Measurements from ENCODE around the gene CHP1.
"Not testable (repeated sequence)": the region's sequence is repeated elsewhere in the genome, so short reads cannot be mapped to it uniquely, and the experiment has no call there.

Gene CHP1

DNA sequence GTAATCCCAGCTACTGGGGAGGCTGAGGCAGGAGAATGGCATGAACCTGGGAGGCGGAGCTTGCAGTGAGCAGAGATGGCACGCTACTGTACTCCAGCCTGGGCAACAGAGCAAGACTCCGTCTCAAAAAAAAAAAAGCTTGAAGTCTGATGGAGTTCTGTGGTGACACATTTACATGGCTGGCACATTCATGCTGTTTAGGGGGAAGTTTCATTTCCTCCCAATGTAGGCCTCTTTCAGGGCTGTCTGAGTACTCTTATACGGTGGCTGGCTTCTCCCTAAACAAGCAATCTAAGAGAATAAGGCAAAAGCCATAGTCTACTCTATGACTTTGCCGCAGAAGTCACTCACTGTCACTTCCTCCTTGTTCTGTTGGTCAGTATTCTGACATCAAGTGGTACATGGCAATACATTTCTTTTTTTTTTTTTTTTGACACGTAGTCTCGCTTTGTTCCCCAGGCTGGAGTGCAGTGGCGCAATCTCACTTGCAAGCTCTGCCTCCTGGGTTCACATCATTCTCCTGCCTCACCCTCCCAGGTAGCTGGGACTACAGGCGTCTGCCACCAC lies 60.1 kb downstream of the CHP1 start:
- DNase-seq (ENCODE audit: low spot score) (no peak), FAIRE-seq (no peak)

DNA sequence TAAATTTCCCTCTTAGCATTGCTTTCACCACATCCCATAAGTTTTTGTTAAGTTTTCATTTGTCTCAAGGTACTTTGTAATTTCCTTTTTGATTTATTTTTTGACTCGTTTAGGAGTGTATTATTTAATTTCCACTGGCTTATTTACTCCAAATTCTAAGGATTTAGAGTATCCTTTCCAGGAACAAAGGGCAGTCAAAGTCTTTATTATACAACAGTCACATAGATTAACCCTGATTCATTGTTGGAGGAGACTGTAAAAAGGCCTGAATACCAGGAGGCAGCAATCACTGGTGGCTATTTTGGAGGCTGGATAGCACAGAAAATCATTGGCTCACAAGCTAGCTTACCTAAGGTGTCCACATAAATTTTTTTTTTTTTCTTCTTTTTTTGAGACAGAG lies 61.5 kb downstream of the CHP1 start:
- DNase-seq (ENCODE audit: low spot score): no peak
- FAIRE-seq: no peak

DNA sequence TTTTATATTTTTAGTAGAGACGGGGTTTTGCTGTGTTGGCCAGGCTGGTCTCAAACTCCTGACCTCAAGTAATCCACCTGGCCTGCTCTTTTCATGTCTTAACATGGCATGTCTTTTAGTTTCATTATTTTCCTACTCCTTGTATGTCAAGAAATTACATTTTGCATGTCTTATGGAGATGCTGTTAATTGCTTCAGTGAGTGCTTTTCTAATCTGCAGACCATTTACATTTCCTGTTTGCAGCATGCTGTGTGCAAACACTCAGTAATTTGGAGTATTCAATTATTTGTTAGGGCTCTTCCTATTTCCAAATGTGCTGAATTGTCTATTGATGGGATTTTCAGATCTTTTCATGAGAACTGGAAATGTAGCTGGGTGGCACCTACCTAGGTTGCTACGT lies 70.1 kb downstream of the CHP1 start:
- not testable (repeated sequence) for FAIRE-seq; DNase-seq (ENCODE audit: low spot score)

DNA sequence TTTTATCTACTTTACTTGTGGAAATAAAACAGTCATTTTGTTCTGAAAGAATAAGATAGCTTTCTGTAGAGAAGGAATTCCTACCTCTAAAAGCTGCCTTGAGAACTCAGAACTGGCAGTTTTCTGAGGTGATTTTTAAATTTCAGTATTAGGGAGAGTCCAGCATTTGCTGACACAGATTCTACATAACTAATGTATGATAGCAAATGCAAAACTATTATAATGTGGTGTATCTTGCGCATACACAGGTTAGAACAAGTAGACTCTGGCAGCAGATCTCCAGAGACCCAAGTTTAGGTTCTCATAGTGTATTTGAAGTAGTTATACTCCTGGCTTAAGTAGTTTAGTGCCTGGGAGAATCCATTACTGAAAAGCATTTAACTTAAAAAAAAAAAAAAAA lies 70.5 kb downstream of the CHP1 start:
- no peak for DNase-seq (ENCODE audit: low spot score)

DNA sequence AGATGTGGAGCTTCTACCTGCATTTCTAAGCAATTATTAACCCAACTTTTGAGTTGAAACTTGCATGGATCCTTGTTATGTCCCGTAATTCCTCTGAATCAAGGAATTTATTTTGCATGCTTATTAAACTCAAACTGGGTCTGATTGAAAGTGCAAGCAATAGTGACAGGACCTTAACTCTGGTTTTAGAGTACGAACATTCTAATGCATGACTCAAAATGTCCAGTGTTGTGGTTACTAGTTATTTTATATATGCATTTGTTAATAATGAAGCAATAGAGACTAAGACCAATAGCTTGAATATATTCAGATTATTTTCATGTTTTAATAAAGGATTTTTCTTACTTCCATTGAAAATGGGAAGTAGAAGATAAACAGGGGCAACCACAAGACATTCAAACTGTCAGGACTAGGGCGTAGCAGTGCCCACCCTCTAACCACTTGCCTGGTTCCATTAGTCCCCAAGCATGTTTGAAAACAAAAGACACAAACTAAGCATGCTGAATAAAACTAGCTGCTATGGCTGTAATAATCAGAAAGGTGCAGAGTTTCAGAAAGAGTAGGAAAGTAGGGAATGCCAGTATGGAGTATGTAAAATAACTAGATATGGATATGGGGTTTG lies 73.2 kb downstream of the CHP1 start:
- no peak for DNase-seq (ENCODE audit: low spot score)
- FAIRE-seq: no peak

More for the DNA sequence above, 70.5 kb downstream of the CHP1 start:
- FAIRE-seq: no peak

DNA sequence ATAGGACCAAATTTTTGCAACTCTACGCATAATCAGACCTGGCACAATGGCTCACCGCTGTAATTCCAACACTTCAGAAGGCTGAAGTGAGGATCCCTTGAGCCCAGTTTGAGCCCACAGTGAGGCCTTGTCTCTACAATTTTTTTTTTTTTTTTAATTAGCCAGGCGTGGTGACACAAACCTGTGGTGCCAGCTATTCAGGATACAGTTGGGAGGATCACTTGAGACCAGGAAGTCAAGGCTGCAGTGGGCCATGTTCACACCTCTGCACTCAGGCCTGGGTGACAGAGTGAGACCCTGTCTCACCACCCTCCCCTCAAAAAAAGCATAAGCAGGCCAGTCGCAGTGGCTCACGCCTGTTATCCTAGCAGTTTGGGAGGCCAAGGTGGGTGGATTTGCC lies 76.6 kb downstream of the CHP1 start:
- DNase-seq (ENCODE audit: low spot score): no peak
- no peak for FAIRE-seq

DNA sequence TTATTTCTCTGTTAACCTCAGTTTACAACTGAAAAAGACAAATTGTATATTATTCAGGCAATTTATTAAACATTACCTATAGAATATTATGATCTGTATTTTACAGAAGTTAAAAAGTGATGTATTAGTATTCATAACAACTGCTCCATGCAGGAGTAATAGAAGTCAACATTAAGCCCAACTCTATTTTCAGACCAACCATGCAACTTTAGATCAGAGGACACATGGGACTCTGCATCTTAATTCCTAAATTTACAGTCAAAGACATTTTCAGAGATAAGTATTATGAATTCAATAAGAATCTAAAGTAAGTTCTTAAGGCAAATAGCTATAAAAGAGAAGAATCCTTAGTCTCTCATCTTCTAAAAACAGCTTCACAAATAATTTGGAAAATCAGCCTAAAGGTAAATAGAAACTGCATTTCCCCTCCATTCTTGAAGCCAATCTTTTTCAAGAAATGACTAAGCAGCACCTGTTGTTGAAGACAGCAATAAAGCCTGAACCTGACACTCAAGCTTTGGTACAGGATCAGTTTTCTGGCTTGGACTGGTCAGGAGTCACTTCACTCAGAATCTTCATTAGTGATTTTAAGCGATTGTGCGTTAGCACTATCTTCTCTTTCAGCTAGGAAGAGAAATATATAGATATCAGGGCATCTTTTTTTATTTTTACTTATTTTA lies 78.3 kb downstream of the CHP1 start:
- FAIRE-seq: no peak

DNA sequence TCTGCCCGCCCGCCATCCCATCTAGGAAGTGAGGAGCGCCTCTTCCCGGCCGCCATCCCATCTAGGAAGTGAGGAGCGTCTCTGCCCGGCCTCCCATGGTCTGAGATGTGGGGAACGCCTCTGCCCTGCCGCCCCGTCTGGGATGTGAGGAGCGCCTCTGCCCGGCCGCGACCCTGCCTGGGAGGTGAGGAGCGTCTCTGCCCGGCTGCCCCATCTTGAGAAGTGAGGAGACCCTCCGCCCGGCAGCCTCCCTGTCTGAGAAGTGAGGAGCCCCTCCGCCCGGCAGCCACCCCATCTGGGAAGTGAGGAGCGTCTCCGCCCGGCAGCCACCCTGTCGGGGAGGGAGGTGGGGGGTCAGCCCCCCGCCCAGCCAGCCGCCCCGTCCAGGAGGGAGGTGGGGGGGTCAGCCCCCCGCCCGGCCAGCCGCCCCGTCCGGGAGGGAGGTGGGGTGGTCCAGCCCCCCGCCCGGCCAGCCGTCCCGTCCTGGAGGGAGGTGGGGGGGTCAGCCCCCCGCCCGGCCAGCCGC lies 89.8 kb downstream of the CHP1 start:
- FAIRE-seq; DNase-seq (ENCODE audit: low spot score): not testable (repeated sequence)

More for the DNA sequence above, 78.3 kb downstream of the CHP1 start:
- no peak for DNase-seq (ENCODE audit: low spot score)

DNA sequence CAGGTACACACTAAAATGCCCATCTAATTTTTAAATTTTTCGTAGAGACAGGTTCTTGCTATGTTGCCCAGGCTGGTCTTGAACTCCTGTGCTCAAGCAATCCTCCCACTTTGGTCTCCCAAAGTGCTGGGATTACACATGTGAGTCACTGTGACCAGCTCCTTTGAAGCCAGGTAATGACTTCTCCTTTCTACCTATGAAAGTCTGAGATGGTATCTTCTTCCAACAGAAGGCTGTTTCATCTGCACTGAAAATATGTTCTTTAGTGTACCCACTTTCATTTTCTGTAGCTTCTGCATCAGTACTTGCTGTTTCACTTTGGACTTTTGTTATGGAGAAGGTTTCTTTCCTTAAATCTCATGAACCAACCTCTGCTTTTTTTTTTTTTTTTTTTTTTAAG lies 92.5 kb downstream of the CHP1 start:
- no peak for FAIRE-seq

DNA sequence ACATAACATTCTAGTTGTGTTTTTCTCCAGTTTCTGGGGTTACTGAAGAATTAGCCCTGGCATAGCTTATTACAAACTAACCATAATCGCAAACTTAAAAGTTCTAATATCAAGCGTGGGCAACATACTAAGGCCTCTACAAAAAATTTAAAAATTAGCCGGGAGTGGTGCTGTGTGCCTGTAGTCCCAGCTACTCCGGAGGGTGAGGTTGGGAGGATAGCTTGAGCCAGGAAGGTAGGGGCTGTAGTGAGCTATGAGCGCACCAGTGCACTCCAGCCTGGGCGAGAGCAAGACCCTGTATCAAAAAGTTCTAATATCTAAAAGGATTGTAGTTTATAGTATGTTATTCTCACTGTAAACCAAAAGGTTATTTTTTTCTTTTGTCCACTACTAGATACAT lies 100.2 kb downstream of the CHP1 start:
- no peak for DNase-seq (ENCODE audit: low spot score)
- no peak for FAIRE-seq

More for the DNA sequence above, 92.5 kb downstream of the CHP1 start:
- DNase-seq (ENCODE audit: low spot score): no peak
